HG02870 (cell line): ENCODE measurements around the gene ANKRD24.
"Not testable (repeated sequence)": the region's sequence is repeated elsewhere in the genome, so short reads cannot be mapped to it uniquely, and the experiment has no call there.

Experiments used
- ATAC-seq: cut with Tn5 transposase; IDR thresholded peaks from one replicate; pipeline ENCODE4 v1.9.1; 2021; ENCODE audit warnings: mild to moderate bottlenecking, moderate library complexity; ENCODE audit not compliant: unreplicated experiment

Gene ANKRD24

DNA sequence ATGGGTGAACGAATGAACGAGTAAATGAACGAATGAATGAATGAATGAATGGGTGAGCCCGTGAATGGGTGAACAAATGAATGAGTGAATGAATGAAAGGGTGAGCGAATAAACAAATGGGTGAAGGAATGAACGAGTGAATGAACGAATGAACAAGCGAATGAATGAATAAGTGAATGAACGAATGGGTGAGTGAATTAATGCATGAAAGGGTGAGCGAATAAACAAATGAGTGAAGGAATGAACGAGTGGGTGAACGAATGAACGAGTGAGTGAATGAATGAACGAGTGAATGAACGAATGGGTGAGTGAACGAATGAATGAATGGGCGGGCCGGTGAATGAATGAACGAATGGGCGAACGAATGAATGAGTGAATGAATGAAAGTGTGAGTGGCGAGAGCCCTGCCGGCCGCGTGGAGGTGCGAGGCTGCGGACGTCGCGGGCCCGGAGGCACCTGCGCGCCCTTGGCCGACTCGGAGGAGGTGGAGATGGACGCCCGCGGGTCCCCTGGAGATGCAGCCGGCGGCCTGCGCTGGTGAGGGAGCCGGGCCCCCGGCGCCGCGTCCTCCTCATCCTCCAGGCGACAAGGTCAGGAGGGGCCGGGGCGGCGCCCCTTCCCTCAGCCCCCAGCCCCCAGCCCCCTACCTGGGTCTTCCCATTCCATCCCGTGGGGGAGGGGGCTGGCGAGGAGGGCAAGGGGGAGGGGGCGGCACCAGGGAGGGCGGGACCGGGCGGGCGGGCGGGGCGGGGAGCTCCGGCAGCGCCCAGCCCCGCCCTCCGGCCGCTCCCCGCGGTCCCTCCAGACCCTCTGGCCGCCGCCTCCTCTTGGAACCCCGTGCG, 15.4 kb downstream of the ANKRD24 start:
- no peak for ATAC-seq

GRCh38 chr19:4198467-4199126, 16.1 kb downstream of the ANKRD24 start:
- no peak for ATAC-seq

DNA sequence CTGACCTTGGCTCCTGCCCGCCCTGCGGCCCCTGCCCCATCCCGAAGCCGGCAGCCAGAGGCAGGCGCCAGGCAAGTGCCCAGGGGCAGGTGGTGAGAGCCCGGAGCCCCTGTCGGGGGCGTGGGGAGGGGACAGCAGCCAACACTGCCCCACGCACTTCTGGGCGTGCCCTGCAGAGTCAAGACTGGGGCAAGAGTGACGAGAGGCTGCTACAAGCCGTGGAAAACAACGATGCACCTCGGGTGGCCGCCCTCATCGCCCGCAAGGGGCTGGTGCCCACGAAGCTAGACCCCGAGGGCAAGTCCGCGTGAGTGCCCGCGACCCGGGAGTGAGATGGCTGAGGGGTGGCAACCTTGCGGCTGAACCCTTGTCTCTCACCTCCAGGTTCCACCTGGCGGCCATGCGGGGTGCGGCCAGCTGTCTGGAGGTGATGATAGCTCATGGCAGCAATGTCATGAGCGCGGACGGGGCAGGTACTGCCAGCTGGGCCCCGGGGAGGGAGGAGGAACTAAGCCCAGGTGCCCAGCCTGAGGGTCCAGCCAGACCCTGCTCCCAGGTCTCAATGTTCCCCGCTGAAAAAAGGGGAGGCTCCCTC, 17.3 kb downstream of the ANKRD24 start:
- ATAC-seq, result no peak

GRCh38 chr19:4200940-4201542, 18.6 kb downstream of the ANKRD24 start:
- ATAC-seq, result no peak

- ATAC-seq, result no peak
Measured at GRCh38 chr19:4201798-4202197, 19.3 kb downstream of the ANKRD24 start.

DNA sequence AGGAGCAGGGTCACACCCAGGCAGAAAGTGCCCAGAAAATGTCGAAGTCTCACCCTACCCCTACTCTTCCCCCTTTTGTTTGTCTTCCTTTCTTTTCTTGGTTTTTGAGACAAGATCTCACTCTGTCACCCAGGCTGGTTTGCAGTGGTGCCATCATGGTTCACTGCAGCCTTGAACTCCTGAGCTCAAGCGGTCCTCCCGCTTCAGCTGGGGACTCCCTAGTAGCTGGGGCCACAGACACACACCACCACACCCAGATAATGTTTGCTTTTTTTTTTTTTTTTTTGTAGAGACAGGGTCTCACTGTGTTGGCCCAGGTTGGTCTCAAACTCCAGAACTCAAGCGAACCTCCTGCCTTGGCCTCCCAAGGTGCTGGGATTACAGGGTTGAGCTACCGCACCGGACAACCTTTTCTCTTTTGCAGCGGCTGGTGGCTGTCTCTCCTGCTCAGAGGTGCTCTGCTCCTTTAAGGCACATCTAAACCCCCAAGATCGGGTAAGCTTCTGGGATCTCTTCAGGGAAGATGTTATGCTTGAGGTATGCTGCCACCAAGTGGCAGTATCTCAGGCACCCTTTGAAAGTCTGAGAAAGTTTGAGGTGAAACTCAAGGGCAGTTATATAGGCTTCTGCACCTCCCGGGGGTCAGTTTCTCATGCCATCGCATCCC, 24.5 kb downstream of the ANKRD24 start:
- ATAC-seq, result no peak

- no peak for ATAC-seq
Measured at GRCh38 chr19:4208385-4209094, 26.1 kb downstream of the ANKRD24 start.

GRCh38 chr19:4210166-4210731, 27.8 kb downstream of the ANKRD24 start:
- no peak for ATAC-seq

DNA sequence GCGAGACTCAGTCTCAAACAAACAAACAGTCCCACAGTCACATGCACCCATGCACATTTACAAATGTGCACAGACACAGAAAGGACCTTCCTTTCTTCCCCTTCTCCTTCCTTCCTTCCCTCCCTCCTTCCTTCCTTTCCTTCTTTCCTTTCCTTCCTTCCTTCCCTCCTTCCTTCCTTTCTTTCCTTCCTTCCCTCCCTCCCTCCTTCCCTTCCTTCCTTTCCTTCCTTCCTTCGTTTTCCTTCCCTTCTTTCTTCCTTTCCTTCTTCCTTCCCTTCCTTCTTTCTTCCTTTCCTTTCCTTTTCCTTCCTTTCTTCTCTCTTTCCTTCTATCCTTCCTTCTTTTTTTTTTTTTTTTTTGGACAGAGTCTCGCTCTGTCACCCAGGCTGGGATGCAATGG, 30.6 kb downstream of the ANKRD24 start:
- no peak for ATAC-seq

- ATAC-seq, result no peak
Measured at GRCh38 chr19:4215807-4216206, 33.3 kb downstream of the ANKRD24 start.

DNA sequence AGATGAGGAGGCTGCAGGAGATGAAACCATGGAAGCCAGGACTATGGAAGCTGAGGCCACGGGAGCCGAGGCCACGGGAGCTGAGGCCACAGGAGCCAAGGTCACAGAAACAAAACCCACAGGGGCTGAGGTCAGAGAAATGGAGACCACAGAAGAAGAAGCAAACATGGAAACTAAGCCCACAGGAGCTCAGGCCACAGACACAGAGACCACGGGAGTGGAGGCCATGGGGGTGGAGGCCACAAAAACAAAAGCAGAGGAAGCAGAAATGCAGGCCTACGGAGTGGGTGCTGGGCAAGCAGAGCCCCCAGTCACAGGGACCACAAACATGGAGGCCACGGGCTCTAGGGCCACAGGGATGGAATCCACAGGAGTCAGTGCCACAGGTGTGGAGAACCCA, 34.4 kb downstream of the ANKRD24 start:
- no peak for ATAC-seq

DNA sequence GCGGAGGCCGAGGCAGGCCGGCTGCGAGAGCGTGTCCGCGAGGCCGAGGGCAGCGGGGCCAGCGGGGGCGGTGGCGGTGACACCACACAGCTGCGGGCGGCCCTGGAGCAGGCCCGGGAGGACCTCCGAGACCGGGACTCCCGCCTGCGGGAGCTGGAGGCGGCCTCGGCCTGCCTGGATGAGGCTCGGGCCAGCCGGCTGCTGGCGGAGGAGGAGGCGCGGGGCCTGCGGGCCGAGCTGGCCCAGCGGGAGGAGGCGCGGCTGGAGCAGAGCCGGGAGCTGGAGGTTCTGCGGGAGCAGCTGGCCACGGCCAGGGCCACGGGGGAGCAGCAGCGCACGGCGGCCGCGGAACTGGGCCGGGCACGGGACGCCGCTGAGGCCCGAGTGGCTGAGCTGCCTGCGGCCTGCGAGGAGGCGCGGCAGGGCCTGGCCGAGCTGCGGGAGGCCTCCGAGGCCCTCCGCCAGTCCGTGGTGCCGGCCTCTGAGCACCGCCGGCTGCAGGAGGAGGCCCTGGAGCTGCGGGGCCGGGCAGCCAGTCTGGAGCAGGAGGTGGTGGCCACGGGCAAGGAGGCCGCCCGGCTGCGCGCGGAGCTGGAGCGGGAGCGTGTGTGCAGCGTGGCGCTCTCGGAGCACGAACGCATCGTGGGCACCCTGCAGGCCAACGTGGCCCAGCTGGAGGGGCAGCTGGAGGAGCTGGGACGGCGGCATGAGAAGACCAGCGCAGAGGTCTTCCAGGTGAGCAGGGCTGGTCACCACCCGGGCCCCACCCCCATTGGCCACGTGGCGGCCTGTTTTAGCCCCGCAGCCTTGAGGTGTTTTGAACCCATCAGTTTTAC, 35.2 kb downstream of the ANKRD24 start:
- no peak for ATAC-seq

- ATAC-seq, result not testable (repeated sequence)
Measured at GRCh38 chr19:4218523-4218922, 36.0 kb downstream of the ANKRD24 start.

- no peak for ATAC-seq
Measured at GRCh38 chr19:4220188-4220587, 37.7 kb downstream of the ANKRD24 start.

DNA sequence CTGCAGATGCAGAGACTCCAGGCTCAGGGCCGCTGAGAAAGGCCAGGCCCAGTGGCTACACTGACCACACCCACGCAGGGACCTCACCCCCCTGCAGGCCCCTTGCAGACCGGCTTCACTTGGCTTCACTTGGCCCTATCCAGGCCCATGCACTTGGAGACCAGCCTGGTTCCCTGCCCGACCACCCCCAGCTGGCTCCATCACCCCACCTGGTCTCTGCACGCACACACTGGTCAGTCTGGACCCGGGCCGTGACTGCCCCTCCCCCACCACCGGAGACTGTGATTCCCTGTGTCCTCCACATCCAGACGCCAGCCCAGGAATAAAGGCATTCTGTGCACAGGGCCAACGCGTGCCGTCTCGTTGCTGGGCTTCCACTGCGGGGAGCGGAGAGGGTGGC, 42.0 kb downstream of the ANKRD24 start:
- ATAC-seq, result no peak

DNA sequence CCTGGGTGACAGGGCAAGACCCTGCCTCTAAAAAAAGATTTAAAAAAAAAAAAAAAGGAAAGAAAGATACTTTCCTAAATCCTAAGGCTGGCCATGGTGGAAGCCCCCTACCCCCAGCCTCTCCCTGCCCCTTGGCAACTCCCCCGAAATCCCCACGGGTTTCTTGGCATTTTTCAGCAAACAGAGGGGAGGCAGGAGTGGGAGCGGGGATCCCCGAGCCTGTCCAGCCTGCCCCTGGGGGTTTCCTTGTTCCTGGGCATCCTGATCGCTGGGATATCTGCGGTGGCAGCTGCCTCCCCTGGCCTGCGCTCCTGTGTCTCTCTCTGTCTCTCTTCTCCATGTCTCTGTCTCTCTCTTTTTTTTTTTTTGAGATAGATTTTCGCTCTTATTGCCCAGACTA, 43.4 kb downstream of the ANKRD24 start:
- no peak for ATAC-seq

DNA sequence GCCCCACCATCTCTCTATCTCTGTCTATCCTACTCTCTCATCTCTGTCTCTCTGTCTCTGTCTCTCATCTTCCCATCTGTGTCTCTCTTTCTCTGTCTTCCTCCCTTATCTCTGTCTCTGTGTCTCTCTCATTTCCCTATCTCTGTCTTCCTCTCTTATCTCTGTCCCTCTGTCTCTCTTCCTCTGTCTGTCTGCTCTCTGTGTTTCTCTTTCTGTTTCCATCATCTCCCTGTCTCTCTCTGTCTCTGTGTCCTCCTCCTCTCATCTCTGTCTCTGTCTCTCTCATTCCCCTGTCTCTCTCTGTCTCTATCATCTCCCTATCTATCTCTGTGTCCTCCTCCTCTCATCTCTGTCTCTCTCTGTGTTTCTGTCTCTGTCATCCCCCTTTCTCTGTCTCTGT, 45.3 kb downstream of the ANKRD24 start:
- ATAC-seq, result no peak

GRCh38 chr19:4228765-4229178, 46.3 kb downstream of the ANKRD24 start:
- no peak for ATAC-seq
